ENCODE measurements around the gene SPECC1L. TPM values are rescaled to one million over a fixed set of nuclear protein-coding genes. Genes with fewer than 3 reads are reported as not detected.

Gene SPECC1L
- total and polyA plus RNA-seq, 2 of the 8 experiments (the other 6 are each of a cell fraction or from before 2014, with no cell fraction given), result 15.7 to 61.6 TPM

- TF ChIP-seq CHD7 (IDR thresholded peaks at IDR 0.05; ENCODE audit: insufficient replicate concordance, low read length) (no peak), SUZ12 (IDR thresholded peaks at IDR 0.05; ENCODE audit: low read length) (no peak), KDM4A (IDR thresholded peaks at IDR 0.05; ENCODE audit: low read depth, low read length, severe bottlenecking) (no peak), RXRA (IDR thresholded peaks at IDR 0.05; ENCODE audit: insufficient read depth, low read depth, low read length) (no peak), ASH2L (IDR thresholded peaks at IDR 0.05; ENCODE audit: low read length) (no peak), KDM5A (IDR thresholded peaks at IDR 0.05; ENCODE audit: low read length) (no peak), HDAC6 (IDR thresholded peaks at IDR 0.05; ENCODE audit: low read depth, low read length) (no peak), POU5F1 (IDR thresholded peaks at IDR 0.05; ENCODE audit: low read depth, low read length) (no peak), NRF1 (IDR thresholded peaks at IDR 0.05; ENCODE audit: low read depth, low read length) (no peak), BRCA1 (IDR thresholded peaks at IDR 0.05; ENCODE audit: low read depth, low read length) (no peak)
These were observed 136.0 kb downstream of the SPECC1L start (continued) for GRCh38 chr22:24406322-24407277.
